ENCODE data around the gene MINDY2. TPM values are rescaled to one million over a fixed set of nuclear protein-coding genes. Genes with fewer than 3 reads are reported as not detected.

MINDY2 gene
- total RNA-seq, 4 donors from 2014 or later, result 27.1 to 31.3 (median 28.2) TPM

DNA sequence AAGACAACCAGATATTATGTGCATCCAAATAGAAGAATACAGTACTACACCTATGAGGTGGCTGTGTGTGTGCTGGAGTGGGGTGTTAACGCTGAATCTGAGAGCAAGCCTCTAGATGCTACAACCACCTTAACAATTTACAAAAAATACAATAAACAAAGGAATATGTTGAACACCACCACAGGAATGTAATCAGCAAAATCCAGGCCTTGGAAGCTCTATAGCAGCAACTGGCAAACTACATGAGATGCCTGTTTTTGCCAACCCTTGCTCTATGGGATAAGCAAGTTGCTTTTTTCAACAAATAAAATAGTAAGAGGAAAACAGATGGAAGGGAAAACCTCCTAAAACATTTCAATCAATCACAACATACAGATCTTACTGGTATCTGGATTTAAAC is 138.5 kb downstream of the MINDY2 start:
- no peak for DNase-seq
- Histone ChIP-seq H3K27me3 (no peaks in the 10 kb centered on the region), H3K4me1 (peaks cover 0 to 5% of the 10 kb centered on the region in 2 donors), H3K9me3 (no peaks in the 10 kb centered on the region), H3K4me3 (replicated peaks in 1 of 3) (no peak overlapping the region), H3K27ac (no peak overlapping the region), H3K36me3 (peaks cover 6 to 7% of the 10 kb centered on the region in 2 donors)
- 100% methylated on average over 1 of the region's 1 CpG for WGBS, 2 donors
- no peak for TF ChIP-seq POLR2A (IDR thresholded peaks at IDR 0.05)
- TF ChIP-seq, protein P1, sequence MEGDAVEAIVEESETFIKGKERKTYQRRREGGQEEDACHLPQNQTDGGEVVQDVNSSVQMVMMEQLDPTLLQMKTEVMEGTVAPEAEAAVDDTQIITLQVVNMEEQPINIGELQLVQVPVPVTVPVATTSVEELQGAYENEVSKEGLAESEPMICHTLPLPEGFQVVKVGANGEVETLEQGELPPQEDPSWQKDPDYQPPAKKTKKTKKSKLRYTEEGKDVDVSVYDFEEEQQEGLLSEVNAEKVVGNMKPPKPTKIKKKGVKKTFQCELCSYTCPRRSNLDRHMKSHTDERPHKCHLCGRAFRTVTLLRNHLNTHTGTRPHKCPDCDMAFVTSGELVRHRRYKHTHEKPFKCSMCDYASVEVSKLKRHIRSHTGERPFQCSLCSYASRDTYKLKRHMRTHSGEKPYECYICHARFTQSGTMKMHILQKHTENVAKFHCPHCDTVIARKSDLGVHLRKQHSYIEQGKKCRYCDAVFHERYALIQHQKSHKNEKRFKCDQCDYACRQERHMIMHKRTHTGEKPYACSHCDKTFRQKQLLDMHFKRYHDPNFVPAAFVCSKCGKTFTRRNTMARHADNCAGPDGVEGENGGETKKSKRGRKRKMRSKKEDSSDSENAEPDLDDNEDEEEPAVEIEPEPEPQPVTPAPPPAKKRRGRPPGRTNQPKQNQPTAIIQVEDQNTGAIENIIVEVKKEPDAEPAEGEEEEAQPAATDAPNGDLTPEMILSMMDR (IDR thresholded peaks at IDR 0.05), result no peak
- intact Hi-C loops (cut with DNase I), result no loop called here

DNA sequence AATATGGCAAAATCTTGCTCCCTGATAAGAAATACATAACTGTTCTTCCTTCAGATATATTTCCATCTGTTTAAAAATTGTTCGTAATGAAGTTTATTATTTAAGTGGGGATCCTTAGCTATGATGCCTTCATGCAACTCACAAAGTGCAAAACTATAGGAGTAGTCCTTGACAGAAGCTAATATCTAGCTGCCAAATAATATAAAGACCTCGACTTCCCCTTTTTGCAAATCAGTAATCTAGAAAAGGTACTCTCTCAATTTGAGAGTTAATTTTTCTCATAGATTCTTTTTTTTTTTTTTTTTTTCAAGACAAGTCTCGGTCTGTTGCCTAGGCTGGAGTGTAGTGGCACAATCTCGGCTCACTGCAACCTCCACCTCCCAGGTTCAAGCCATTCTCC is 139.4 kb downstream of the MINDY2 start:
- H3K27me3 ChIP-seq, result no peaks in the 10 kb centered on the region
- intact Hi-C loops (cut with DNase I), result no loop called here
- DNase-seq, result no peak
- TF ChIP-seq, protein P1 (IDR thresholded peaks at IDR 0.05), result no peak
- no peak for TF ChIP-seq POLR2A (IDR thresholded peaks at IDR 0.05)
- peaks cover 5 to 6% of the 10 kb centered on the region in 2 donors for H3K36me3 ChIP-seq
- no peak overlapping the region for H3K27ac ChIP-seq
- WGBS, 2 donors, result 93 to 96% methylated on average over 4 of the region's 4 CpGs
- H3K4me1 ChIP-seq, result peaks cover 0 to 5% of the 10 kb centered on the region in 2 donors
- H3K9me3 ChIP-seq, result no peaks in the 10 kb centered on the region
- no peak overlapping the region for H3K4me3 ChIP-seq (replicated peaks in 1 of 3)

Small RNA genes lying within 50 kb of the gene (small RNA-seq; reads per million reads assigned to genes)
- gene RF00012, result not detected
- not detected for gene ZNF444P1

Other genes starting within 250 kb of the MINDY2 start
- gene ADAM10, start 21.6 kb upstream of the MINDY2 start, total RNA-seq, result 100 to 1,000 TPM; 112 to 157 (median 116) TPM
- gene SLTM, start 162.4 kb downstream of the MINDY2 start, total RNA-seq, result 100 to 1,000 TPM; 129 to 166 (median 151) TPM
- 10 to 100 TPM; 19.1 to 33.2 (median 27.4) TPM for gene RNF111, start 216.4 kb downstream of the MINDY2 start, total RNA-seq